Measurements from ENCODE around the gene GPNMB.
A peak's percentile ranks its signal among the peaks of the same experiment; 100 is the strongest.

Gene GPNMB

GRCh38 chr7:23283086-23283485 lies 36.5 kb downstream of the GPNMB start:
- Histone ChIP-seq H3K4me2 (no peak overlapping the region), H3K27ac (no peak overlapping the region), H3K9me3 (peaks cover 4% of the 10 kb centered on the region), H3K4me1 (peaks cover 7% of the 10 kb centered on the region), H3K27me3 (no peaks in the 10 kb centered on the region), H3K36me3 (no peaks in the 10 kb centered on the region), H3K4me3 (no peak overlapping the region), H4K20me1 (no peaks in the 10 kb centered on the region), H3K9ac (no peak overlapping the region)
- TF ChIP-seq Cebpa-rat (IDR thresholded peaks at IDR 0.05): no peak

GRCh38 chr7:23284871-23285270 lies 38.3 kb downstream of the GPNMB start:
- H3K27ac ChIP-seq: no peak overlapping the region
- H3K9ac ChIP-seq: no peak overlapping the region
- no peak overlapping the region for H3K4me3 ChIP-seq
- no peaks in the 10 kb centered on the region for H3K27me3 ChIP-seq
- H3K36me3 ChIP-seq: no peaks in the 10 kb centered on the region
- peaks cover 4% of the 10 kb centered on the region for H3K9me3 ChIP-seq
- no peaks in the 10 kb centered on the region for H4K20me1 ChIP-seq
- no peak overlapping the region for H3K4me2 ChIP-seq
- peaks cover 9% of the 10 kb centered on the region for H3K4me1 ChIP-seq
- no peak for TF ChIP-seq Cebpa-rat (IDR thresholded peaks at IDR 0.05)

- H3K36me3 ChIP-seq: no peaks in the 10 kb centered on the region
- TF ChIP-seq Cebpa-rat (IDR thresholded peaks at IDR 0.05): no peak
- no peaks in the 10 kb centered on the region for H4K20me1 ChIP-seq
- H3K27ac ChIP-seq: no peak overlapping the region
- H3K27me3 ChIP-seq: no peaks in the 10 kb centered on the region
- H3K9ac ChIP-seq: no peak overlapping the region
- H3K4me1 ChIP-seq: peaks cover 13% of the 10 kb centered on the region
- H3K4me3 ChIP-seq: no peak overlapping the region
- H3K4me2 ChIP-seq: no peak overlapping the region
- peaks cover 4% of the 10 kb centered on the region for H3K9me3 ChIP-seq
These were observed 39.4 kb downstream of the GPNMB start for GRCh38 chr7:23285657-23286646.

- peaks cover 4% of the 10 kb centered on the region for H3K9me3 ChIP-seq
- TF ChIP-seq Cebpa-rat (IDR thresholded peaks at IDR 0.05): no peak
- H3K4me2 ChIP-seq: peak overlapping the region; percentile 25
- no peak overlapping the region for H3K27ac ChIP-seq
- H4K20me1 ChIP-seq: no peaks in the 10 kb centered on the region
- H3K27me3 ChIP-seq: no peaks in the 10 kb centered on the region
- H3K36me3 ChIP-seq: no peaks in the 10 kb centered on the region
- peaks cover 13% of the 10 kb centered on the region for H3K4me1 ChIP-seq
- no peak overlapping the region for H3K9ac ChIP-seq
- H3K4me3 ChIP-seq: no peak overlapping the region
These were observed 41.0 kb downstream of the GPNMB start for GRCh38 chr7:23287612-23288011.

- H4K20me1 ChIP-seq: no peaks in the 10 kb centered on the region
- H3K27ac ChIP-seq: no peak overlapping the region
- TF ChIP-seq Cebpa-rat (IDR thresholded peaks at IDR 0.05): no peak
- H3K9ac ChIP-seq: no peak overlapping the region
- H3K4me1 ChIP-seq: peaks cover 20% of the 10 kb centered on the region
- no peaks in the 10 kb centered on the region for H3K36me3 ChIP-seq
- no peak overlapping the region for H3K4me2 ChIP-seq
- no peaks in the 10 kb centered on the region for H3K27me3 ChIP-seq
- no peak overlapping the region for H3K4me3 ChIP-seq
- H3K9me3 ChIP-seq: peaks cover 4% of the 10 kb centered on the region; the same call in 1 of the 2 replicates
These were observed 44.4 kb downstream of the GPNMB start for GRCh38 chr7:23290993-23291392.

- H3K4me3 ChIP-seq: no peak overlapping the region
- no peak overlapping the region for H3K9ac ChIP-seq
- peaks cover 20% of the 10 kb centered on the region for H3K4me1 ChIP-seq
- no peak for TF ChIP-seq Cebpa-rat (IDR thresholded peaks at IDR 0.05)
- H4K20me1 ChIP-seq: no peaks in the 10 kb centered on the region
- no peak overlapping the region for H3K4me2 ChIP-seq
- H3K27me3 ChIP-seq: no peaks in the 10 kb centered on the region
- no peak overlapping the region for H3K27ac ChIP-seq
- no peaks in the 10 kb centered on the region; the same call in 1 of the 2 replicates for H3K9me3 ChIP-seq
- H3K36me3 ChIP-seq: no peaks in the 10 kb centered on the region
These were observed 45.5 kb downstream of the GPNMB start for GRCh38 chr7:23291957-23292560.

- H3K4me1 ChIP-seq: peaks cover 18% of the 10 kb centered on the region
- H3K9ac ChIP-seq: no peak overlapping the region
- no peaks in the 10 kb centered on the region for H3K27me3 ChIP-seq
- H3K36me3 ChIP-seq: no peaks in the 10 kb centered on the region
- H3K4me2 ChIP-seq: no peak overlapping the region
- no peaks in the 10 kb centered on the region for H3K9me3 ChIP-seq
- TF ChIP-seq Cebpa-rat (IDR thresholded peaks at IDR 0.05): no peak
- no peaks in the 10 kb centered on the region for H4K20me1 ChIP-seq
- H3K4me3 ChIP-seq: no peak overlapping the region
- H3K27ac ChIP-seq: no peak overlapping the region
These were observed 46.0 kb downstream of the GPNMB start for GRCh38 chr7:23292623-23293022.

GRCh38 chr7:23293500-23294073 lies 47.0 kb downstream of the GPNMB start:
- Histone ChIP-seq H3K9ac (no peak overlapping the region), H3K4me2 (0 out of 2 replicates have a peak overlapping the region, but pooled peaks have one; percentile 2)
- TF ChIP-seq Cebpa-rat (IDR thresholded peaks at IDR 0.05): no peak

GRCh38 chr7:23294549-23295400 lies 48.2 kb downstream of the GPNMB start:
- no peaks in the 10 kb centered on the region for H3K36me3 ChIP-seq
- H3K27ac ChIP-seq: no peak overlapping the region
- TF ChIP-seq Cebpa-rat (IDR thresholded peaks at IDR 0.05): peak; percentile 69

More at GRCh38 chr7:23293500-23294073, 47.0 kb downstream of the GPNMB start:
- H3K27ac ChIP-seq: no peak overlapping the region
- H3K9me3 ChIP-seq: no peaks in the 10 kb centered on the region
- no peaks in the 10 kb centered on the region for H4K20me1 ChIP-seq
- H3K4me1 ChIP-seq: peaks cover 11% of the 10 kb centered on the region; the same call in 1 of the 2 replicates
- H3K36me3 ChIP-seq: no peaks in the 10 kb centered on the region
- H3K4me3 ChIP-seq: no peak overlapping the region
- no peaks in the 10 kb centered on the region for H3K27me3 ChIP-seq

More at GRCh38 chr7:23294549-23295400, 48.2 kb downstream of the GPNMB start:
- Histone ChIP-seq H3K4me2 (no peak overlapping the region), H4K20me1 (peaks cover 4% of the 10 kb centered on the region), H3K4me3 (no peak overlapping the region), H3K9ac (no peak overlapping the region), H3K9me3 (no peaks in the 10 kb centered on the region), H3K4me1 (peaks cover 12% of the 10 kb centered on the region; the same call in 1 of the 2 replicates), H3K27me3 (no peaks in the 10 kb centered on the region)
